CD4-positive, alpha-beta T cell (primary cell): Measurements from ENCODE around the gene CROCC2. TPM values are rescaled to one million over a fixed set of nuclear protein-coding genes. Genes with fewer than 3 reads are reported as not detected.

Experiments
- ATAC-seq: fragments of 200-7000 bp; cut with Tn5 transposase; one replicate; pipeline ENCODE4 v1.10.0; 2022; ENCODE audit warnings: mild to moderate bottlenecking; ENCODE audit not compliant: poor library complexity
- CTCF ChIA-PET: fragments of 350-600 bp; sonication (Branson Sonifier 250); formaldehyde crosslinking; loops from one replicate; lab custom pipeline; 2021; ENCODE audit warnings: antibody characterized with exemption, inconsistent platforms; lab: Charles Lee
- POLR2A ChIA-PET: fragments of 350-600 bp; sonication (Branson Sonifier 250); formaldehyde crosslinking; loops from one replicate; lab custom pipeline; 2021; ENCODE audit warnings: antibody characterized with exemption, inconsistent platforms; lab: Charles Lee
- DNase-seq, 14 experiments: peaks; one replicate each; pipeline ENCODE4 v3.0.0-alpha.2; 2013 to 2020; ENCODE audit warnings: mixed read lengths in 2 of 14
- H3K27ac ChIP-seq, 2 donors: one replicate each; pipeline versions ENCODE4 v1.5.1 to v1.7.0; 2013; ENCODE audit warnings: low read length in 2 of 2, low read depth in 1 of 2, mild to moderate bottlenecking in 1 of 2
- H3K27me3 ChIP-seq, 2 experiments: 1 replicate in 1 of 2; 2 replicates in 1 of 2; pipeline versions ENCODE4 v1.6.1 to v1.7.0; 2013; ENCODE audit warnings: low read length in 2 of 2, control low read depth in 1 of 2, mild to moderate bottlenecking in 1 of 2, moderate library complexity in 1 of 2; ENCODE audit not compliant: insufficient read depth in 2 of 2, control insufficient read depth in 1 of 2
- H3K36me3 ChIP-seq: one replicate; pipeline ENCODE4 v1.6.1; 2013; ENCODE audit warnings: low read length, control low read depth; ENCODE audit not compliant: insufficient read depth
- H3K4me1 ChIP-seq: one replicate; pipeline ENCODE4 v1.6.1; 2013; ENCODE audit warnings: low read length, control low read depth; ENCODE audit not compliant: insufficient read depth
- H3K4me3 ChIP-seq: one replicate; pipeline ENCODE4 v1.5.1; 2013; ENCODE audit warnings: mild to moderate bottlenecking, low read length, moderate library complexity
- H3K9me3 ChIP-seq, 2 experiments: 1 replicate in 1 of 2; 2 replicates in 1 of 2; pipeline versions ENCODE4 v1.6.1 to v1.7.0; 2013; ENCODE audit warnings: low read length in 2 of 2, mild to moderate bottlenecking in 2 of 2, control low read depth in 1 of 2, moderate library complexity in 1 of 2; ENCODE audit not compliant: control insufficient read depth in 1 of 2, insufficient read depth in 1 of 2
- H3K27ac Mint-ChIP-seq: one replicate; pipeline ENCODE4 v1.8.0; 2020; ENCODE audit warnings: mixed read lengths
- H3K27me3 Mint-ChIP-seq: one replicate; pipeline ENCODE4 v1.8.0; 2021; ENCODE audit warnings: mixed read lengths
- H3K36me3 Mint-ChIP-seq: one replicate; pipeline ENCODE4 v1.8.0; 2021; ENCODE audit warnings: low read depth, mixed read lengths
- H3K4me1 Mint-ChIP-seq: one replicate; pipeline ENCODE4 v1.8.0; 2021; ENCODE audit warnings: low read depth, mixed read lengths
- H3K4me3 Mint-ChIP-seq: one replicate; pipeline ENCODE4 v1.8.0; 2020; ENCODE audit warnings: mild to moderate bottlenecking, mixed read lengths
- H3K9me3 Mint-ChIP-seq: one replicate; pipeline ENCODE4 v1.8.0; 2020; ENCODE audit warnings: mixed read lengths
- CTCF ChIP-seq: fragments of 200-600 bp; IDR thresholded peaks from one replicate; pipeline ENCODE4 v1.8.0; 2022; ENCODE audit warnings: antibody characterized with exemption, mild to moderate bottlenecking
- intact Hi-C, 2 experiments: fragments of 100-400 bp; cut with DNase I in 1 of 2; cut with micrococcal nuclease in 1 of 2; formaldehyde crosslinking; loops; one replicate each; pipeline versions ENCODE4 v1.15.1 to v1.9.0; 2023 to 2025; cut with DNase I, micrococcal nuclease
- total RNA-seq, 174 experiments: library from RNA in 2 of 174; stranded (reverse) in 2 of 174; gene quantifications; one replicate each; pipeline ENCODE4 v1.2.3 and lab custom pipeline; 2021 to 2026

CROCC2 gene
- total RNA-seq, 2 experiments from 2014 or later = not detected

GRCh38 chr2:240865391-240865790, 40.7 kb upstream of the CROCC2 start:
- Mint-ChIP-seq H3K36me3 (no peaks in the 10 kb centered on the region), H3K4me3 (no peak overlapping the region), H3K4me1 (no peaks in the 10 kb centered on the region), H3K27me3 (peaks cover 13% of the 10 kb centered on the region), H3K27ac (no peak overlapping the region), H3K9me3 (no peaks in the 10 kb centered on the region)
- Histone ChIP-seq H3K4me1 (no peaks in the 10 kb centered on the region), H3K4me3 (no peak overlapping the region), H3K9me3 (no peaks in the 10 kb centered on the region), H3K27me3 (no peaks in the 10 kb centered on the region), H3K27ac (no peak overlapping the region), H3K36me3 (no peaks in the 10 kb centered on the region)
- TF ChIP-seq CTCF = no peak
- no peak for ATAC-seq
- no peak for DNase-seq
- ChIA-PET POLR2A (no interaction called here), CTCF (interaction anchor here (0.6 kb wide), 1 partner anchor 14 kb away, joined by 4 read pairs; no protein-coding TSS in a partner anchor)
- intact Hi-C loops = no loop called here

- Mint-ChIP-seq H3K4me3 (no peak within 1 kb of the TSS), H3K27ac (no peak within 1 kb of the TSS), H3K9me3 (no peaks in the 10 kb centered on the region), H3K36me3 (no peaks in the 10 kb centered on the region), H3K4me1 (no peaks in the 10 kb centered on the region), H3K27me3 (peaks cover 13% of the 10 kb centered on the region)
- H3K27me3 ChIP-seq = no peaks in the 10 kb centered on the region
- ATAC-seq (no peak), DNase-seq (peak in 1 of 14 experiments; percentile 29)
- no peak within 1 kb of the TSS for H3K27ac ChIP-seq
- no peaks in the 10 kb centered on the region for H3K4me1 ChIP-seq
- H3K9me3 ChIP-seq = no peaks in the 10 kb centered on the region
- no peaks in the 10 kb centered on the region for H3K36me3 ChIP-seq
- no peak for TF ChIP-seq CTCF
- intact Hi-C loops = no loop called here
- H3K4me3 ChIP-seq = no peak within 1 kb of the TSS
- CTCF ChIA-PET = no interaction called here
- POLR2A ChIA-PET = no interaction called here
Observed at GRCh38 chr2:240868286-240869108, 37.6 kb upstream of the CROCC2 start, which contains the start of gene AGXT. Gene AGXT, plus strand, starts transcription at chr2:240868824. Its CDS starts 42 bp downstream, at chr2:240868866.

- H3K4me3 ChIP-seq = no peak overlapping the region
- H3K4me3 Mint-ChIP-seq = no peak overlapping the region
- no peaks in the 10 kb centered on the region for H3K27me3 ChIP-seq
- no peaks in the 10 kb centered on the region for H3K36me3 ChIP-seq
- ChIA-PET CTCF (no interaction called here), POLR2A (no interaction called here)
- no peak for ATAC-seq
- no peaks in the 10 kb centered on the region for H3K36me3 Mint-ChIP-seq
- TF ChIP-seq CTCF = no peak
- no peak overlapping the region for H3K27ac Mint-ChIP-seq
- DNase-seq = no peak
- no peaks in the 10 kb centered on the region for H3K4me1 ChIP-seq
- H3K27me3 Mint-ChIP-seq = peaks cover 13% of the 10 kb centered on the region
- H3K9me3 ChIP-seq = no peaks in the 10 kb centered on the region
- H3K27ac ChIP-seq = no peak overlapping the region
- no peaks in the 10 kb centered on the region for H3K9me3 Mint-ChIP-seq
- intact Hi-C loops = no loop called here
- H3K4me1 Mint-ChIP-seq = no peaks in the 10 kb centered on the region
Observed at GRCh38 chr2:240869109-240869955, 36.8 kb upstream of the CROCC2 start.
